Measurements from ENCODE around the gene C4A.
A peak's percentile ranks its signal among the peaks of the same experiment; 100 is the strongest.

Gene C4A

GRCh38 chr6:31947864-31948263 is 34.0 kb upstream of the C4A start:
- no CpG with 5 or more reads among the region's 4 CpGs for WGBS (ENCODE audit: extremely low coverage, insufficient coverage, low lambda C conversion rate)
- Histone ChIP-seq H3K79me2 (ENCODE audit: control insufficient read depth, insufficient read depth, low read length) (no peaks in the 10 kb centered on the region), H3K27me3 (ENCODE audit: insufficient read depth, low read length, poor library complexity) (no peaks in the 10 kb centered on the region), H3K23ac (ENCODE audit: low read length) (no peak overlapping the region), H2BK15ac (replicated peaks; ENCODE audit: low read depth) (no peak overlapping the region), H4K5ac (ENCODE audit: low read length) (no peak overlapping the region), H3K9ac (ENCODE audit: low read length) (no peak overlapping the region), H2BK120ac (ENCODE audit: low read depth, low read length) (no peak overlapping the region), H3K4me3 (ENCODE audit: low read length) (no peak overlapping the region), H3K27ac (ENCODE audit: low read depth, low read length) (no peak overlapping the region), H3K56ac (ENCODE audit: low read length) (no peak overlapping the region), H2BK5ac (ENCODE audit: low read length) (no peak overlapping the region), H3K36me3 (ENCODE audit: control insufficient read depth, insufficient read depth, low read length) (no peaks in the 10 kb centered on the region), H3K79me1 (ENCODE audit: low read length) (no peaks in the 10 kb centered on the region), H3K4ac (ENCODE audit: low read depth, low read length) (no peak overlapping the region), H3K4me1 (ENCODE audit: control insufficient read depth, low read depth, low read length) (no peaks in the 10 kb centered on the region), H2AK5ac (ENCODE audit: low read length) (no peak overlapping the region), H3K18ac (ENCODE audit: low read length) (no peak overlapping the region), H3K4me2 (ENCODE audit: low read length) (no peak overlapping the region), H4K8ac (ENCODE audit: low read depth, low read length) (no peak overlapping the region)
- DNase-seq: no peak

- Histone ChIP-seq H2BK120ac (ENCODE audit: low read depth, low read length) (no peak overlapping the region), H3K9ac (ENCODE audit: low read length) (no peak overlapping the region), H3K79me2 (ENCODE audit: control insufficient read depth, insufficient read depth, low read length) (no peaks in the 10 kb centered on the region), H3K27me3 (ENCODE audit: insufficient read depth, low read length, poor library complexity) (no peaks in the 10 kb centered on the region), H2BK5ac (ENCODE audit: low read length) (no peak overlapping the region), H3K27ac (ENCODE audit: low read depth, low read length) (no peak overlapping the region), H3K4ac (ENCODE audit: low read depth, low read length) (no peak overlapping the region), H2BK15ac (replicated peaks; ENCODE audit: low read depth) (no peak overlapping the region), H3K18ac (ENCODE audit: low read length) (no peak overlapping the region), H3K79me1 (ENCODE audit: low read length) (no peaks in the 10 kb centered on the region), H2AK5ac (ENCODE audit: low read length) (no peak overlapping the region), H4K5ac (ENCODE audit: low read length) (no peak overlapping the region), H3K4me2 (ENCODE audit: low read length) (no peak overlapping the region), H4K8ac (ENCODE audit: low read depth, low read length) (no peak overlapping the region), H3K36me3 (ENCODE audit: control insufficient read depth, insufficient read depth, low read length) (no peaks in the 10 kb centered on the region), H3K56ac (ENCODE audit: low read length) (no peak overlapping the region), H3K4me1 (ENCODE audit: control insufficient read depth, low read depth, low read length) (no peaks in the 10 kb centered on the region), H3K23ac (ENCODE audit: low read length) (no peak overlapping the region), H3K4me3 (ENCODE audit: low read length) (no peak overlapping the region)
- WGBS (ENCODE audit: extremely low coverage, insufficient coverage, low lambda C conversion rate): no CpG with 5 or more reads among the region's 5 CpGs
- no peak for DNase-seq
Measured at GRCh38 chr6:31948306-31948705, 33.6 kb upstream of the C4A start.

GRCh38 chr6:31948753-31949413 is 33.0 kb upstream of the C4A start:
- H3K56ac ChIP-seq (ENCODE audit: low read length): no peak overlapping the region
- no peak overlapping the region for H2BK15ac ChIP-seq (replicated peaks; ENCODE audit: low read depth)
- H2AK5ac ChIP-seq (ENCODE audit: low read length): no peak overlapping the region
- H3K27me3 ChIP-seq (ENCODE audit: insufficient read depth, low read length, poor library complexity): no peaks in the 10 kb centered on the region
- H3K36me3 ChIP-seq (ENCODE audit: control insufficient read depth, insufficient read depth, low read length): peaks cover 2% of the 10 kb centered on the region
- no peak overlapping the region for H3K4ac ChIP-seq (ENCODE audit: low read depth, low read length)
- no peak overlapping the region for H3K4me2 ChIP-seq (ENCODE audit: low read length)
- H3K23ac ChIP-seq (ENCODE audit: low read length): no peak overlapping the region
- no CpG with 5 or more reads among the region's 6 CpGs for WGBS (ENCODE audit: extremely low coverage, insufficient coverage, low lambda C conversion rate)
- H3K9ac ChIP-seq (ENCODE audit: low read length): no peak overlapping the region
- no peak overlapping the region for H4K5ac ChIP-seq (ENCODE audit: low read length)
- H3K18ac ChIP-seq (ENCODE audit: low read length): no peak overlapping the region
- H3K79me2 ChIP-seq (ENCODE audit: control insufficient read depth, insufficient read depth, low read length): no peaks in the 10 kb centered on the region
- no peaks in the 10 kb centered on the region for H3K79me1 ChIP-seq (ENCODE audit: low read length)
- no peak overlapping the region for H2BK120ac ChIP-seq (ENCODE audit: low read depth, low read length)
- no peak overlapping the region for H3K27ac ChIP-seq (ENCODE audit: low read depth, low read length)
- H3K4me3 ChIP-seq (ENCODE audit: low read length): no peak overlapping the region
- H2BK5ac ChIP-seq (ENCODE audit: low read length): no peak overlapping the region
- DNase-seq: no peak
- H3K4me1 ChIP-seq (ENCODE audit: control insufficient read depth, low read depth, low read length): no peaks in the 10 kb centered on the region
- H4K8ac ChIP-seq (ENCODE audit: low read depth, low read length): no peak overlapping the region

- H3K4me1 ChIP-seq (ENCODE audit: control insufficient read depth, low read depth, low read length): no peaks in the 10 kb centered on the region
- no CpG with 5 or more reads among the region's 7 CpGs for WGBS (ENCODE audit: extremely low coverage, insufficient coverage, low lambda C conversion rate)
- no peak overlapping the region for H3K4me2 ChIP-seq (ENCODE audit: low read length)
- no peaks in the 10 kb centered on the region for H3K79me2 ChIP-seq (ENCODE audit: control insufficient read depth, insufficient read depth, low read length)
- H3K36me3 ChIP-seq (ENCODE audit: control insufficient read depth, insufficient read depth, low read length): peaks cover 2% of the 10 kb centered on the region
- no peak overlapping the region for H2BK120ac ChIP-seq (ENCODE audit: low read depth, low read length)
- H3K4ac ChIP-seq (ENCODE audit: low read depth, low read length): no peak overlapping the region
- no peak overlapping the region for H3K18ac ChIP-seq (ENCODE audit: low read length)
- no peak overlapping the region for H3K56ac ChIP-seq (ENCODE audit: low read length)
- no peak overlapping the region for H2AK5ac ChIP-seq (ENCODE audit: low read length)
- H3K27me3 ChIP-seq (ENCODE audit: insufficient read depth, low read length, poor library complexity): no peaks in the 10 kb centered on the region
- no peaks in the 10 kb centered on the region for H3K79me1 ChIP-seq (ENCODE audit: low read length)
- no peak overlapping the region for H3K9ac ChIP-seq (ENCODE audit: low read length)
- no peak overlapping the region for H3K23ac ChIP-seq (ENCODE audit: low read length)
- H2BK5ac ChIP-seq (ENCODE audit: low read length): no peak overlapping the region
- no peak overlapping the region for H3K27ac ChIP-seq (ENCODE audit: low read depth, low read length)
- H4K5ac ChIP-seq (ENCODE audit: low read length): no peak overlapping the region
- no peak overlapping the region for H3K4me3 ChIP-seq (ENCODE audit: low read length)
- H2BK15ac ChIP-seq (replicated peaks; ENCODE audit: low read depth): no peak overlapping the region
- DNase-seq: no peak
- H4K8ac ChIP-seq (ENCODE audit: low read depth, low read length): no peak overlapping the region
Measured at GRCh38 chr6:31949926-31950548, 31.8 kb upstream of the C4A start.

GRCh38 chr6:31952140-31952805 is 29.6 kb upstream of the C4A start:
- Histone ChIP-seq H3K27ac (ENCODE audit: low read depth, low read length) (no peak overlapping the region), H3K79me1 (ENCODE audit: low read length) (peaks cover 3% of the 10 kb centered on the region), H3K4me1 (ENCODE audit: control insufficient read depth, low read depth, low read length) (no peaks in the 10 kb centered on the region), H3K4me2 (ENCODE audit: low read length) (no peak overlapping the region), H4K8ac (ENCODE audit: low read depth, low read length) (no peak overlapping the region), H2BK120ac (ENCODE audit: low read depth, low read length) (no peak overlapping the region), H3K56ac (ENCODE audit: low read length) (no peak overlapping the region), H3K23ac (ENCODE audit: low read length) (no peak overlapping the region), H2BK5ac (ENCODE audit: low read length) (no peak overlapping the region), H3K79me2 (ENCODE audit: control insufficient read depth, insufficient read depth, low read length) (no peaks in the 10 kb centered on the region), H3K18ac (ENCODE audit: low read length) (no peak overlapping the region), H3K36me3 (ENCODE audit: control insufficient read depth, insufficient read depth, low read length) (peaks cover 6% of the 10 kb centered on the region), H2AK5ac (ENCODE audit: low read length) (no peak overlapping the region), H2BK15ac (replicated peaks; ENCODE audit: low read depth) (no peak overlapping the region), H4K5ac (ENCODE audit: low read length) (no peak overlapping the region), H3K9ac (ENCODE audit: low read length) (no peak overlapping the region), H3K27me3 (ENCODE audit: insufficient read depth, low read length, poor library complexity) (no peaks in the 10 kb centered on the region), H3K4me3 (ENCODE audit: low read length) (no peak overlapping the region), H3K4ac (ENCODE audit: low read depth, low read length) (no peak overlapping the region)
- no CpG with 5 or more reads among the region's 5 CpGs for WGBS (ENCODE audit: extremely low coverage, insufficient coverage, low lambda C conversion rate)
- DNase-seq: peak; percentile 60
